ENCODE results near the gene MYLIP.

DNA sequence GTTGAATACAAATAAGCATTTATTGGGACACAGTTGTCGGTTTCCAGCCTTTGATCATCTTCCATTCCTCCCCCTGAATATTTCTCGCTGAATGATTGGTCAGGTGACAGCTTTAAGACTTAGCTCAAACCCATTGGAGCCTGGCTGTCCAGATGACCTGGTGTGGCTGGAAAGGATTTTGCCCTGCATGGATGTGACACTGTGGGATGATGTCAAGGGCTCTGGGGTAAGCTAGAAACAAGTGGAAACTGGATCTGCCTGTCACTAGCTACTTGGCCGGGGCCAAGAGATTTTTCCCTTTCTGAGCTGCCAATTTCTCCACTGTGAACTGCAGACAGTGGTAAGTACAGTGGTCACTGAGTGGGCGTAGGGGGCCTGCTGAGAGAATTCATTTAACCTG lies 41.9 kb upstream of the MYLIP start:
- TF ChIP-seq, protein P1, sequence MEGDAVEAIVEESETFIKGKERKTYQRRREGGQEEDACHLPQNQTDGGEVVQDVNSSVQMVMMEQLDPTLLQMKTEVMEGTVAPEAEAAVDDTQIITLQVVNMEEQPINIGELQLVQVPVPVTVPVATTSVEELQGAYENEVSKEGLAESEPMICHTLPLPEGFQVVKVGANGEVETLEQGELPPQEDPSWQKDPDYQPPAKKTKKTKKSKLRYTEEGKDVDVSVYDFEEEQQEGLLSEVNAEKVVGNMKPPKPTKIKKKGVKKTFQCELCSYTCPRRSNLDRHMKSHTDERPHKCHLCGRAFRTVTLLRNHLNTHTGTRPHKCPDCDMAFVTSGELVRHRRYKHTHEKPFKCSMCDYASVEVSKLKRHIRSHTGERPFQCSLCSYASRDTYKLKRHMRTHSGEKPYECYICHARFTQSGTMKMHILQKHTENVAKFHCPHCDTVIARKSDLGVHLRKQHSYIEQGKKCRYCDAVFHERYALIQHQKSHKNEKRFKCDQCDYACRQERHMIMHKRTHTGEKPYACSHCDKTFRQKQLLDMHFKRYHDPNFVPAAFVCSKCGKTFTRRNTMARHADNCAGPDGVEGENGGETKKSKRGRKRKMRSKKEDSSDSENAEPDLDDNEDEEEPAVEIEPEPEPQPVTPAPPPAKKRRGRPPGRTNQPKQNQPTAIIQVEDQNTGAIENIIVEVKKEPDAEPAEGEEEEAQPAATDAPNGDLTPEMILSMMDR (IDR thresholded peaks at IDR 0.05): no peak
- no peak for TF ChIP-seq POLR2A (IDR thresholded peaks at IDR 0.05)
